ENCODE data around the gene GPC6. TPM values are rescaled to one million over a fixed set of nuclear protein-coding genes. Genes with fewer than 3 reads are reported as not detected.

The GPC6 gene
- total RNA-seq, 1 donor from 2014 or later, result not detected

DNA sequence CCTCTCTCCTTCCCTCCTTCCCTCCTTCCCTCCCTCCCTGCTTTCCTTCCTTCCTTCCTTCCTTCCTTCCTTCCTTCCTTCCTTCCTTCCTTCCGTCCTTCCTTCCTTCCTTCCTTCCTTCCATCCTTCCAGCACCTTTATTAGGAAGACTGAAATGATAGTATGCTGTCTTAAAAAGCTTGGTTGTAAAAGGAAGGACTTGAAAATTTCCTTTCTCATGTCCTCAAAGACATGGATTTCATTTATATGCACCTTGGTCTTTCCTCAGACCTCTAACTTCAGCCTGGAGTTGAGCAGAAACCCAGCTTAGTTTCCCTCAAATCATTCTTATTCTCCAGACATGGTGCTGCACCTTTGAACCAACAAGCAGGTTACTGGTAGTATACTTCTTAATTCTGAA lies 141.7 kb downstream of the GPC6 start:
- intact Hi-C loops (cut with micrococcal nuclease), result no loop called here

DNA sequence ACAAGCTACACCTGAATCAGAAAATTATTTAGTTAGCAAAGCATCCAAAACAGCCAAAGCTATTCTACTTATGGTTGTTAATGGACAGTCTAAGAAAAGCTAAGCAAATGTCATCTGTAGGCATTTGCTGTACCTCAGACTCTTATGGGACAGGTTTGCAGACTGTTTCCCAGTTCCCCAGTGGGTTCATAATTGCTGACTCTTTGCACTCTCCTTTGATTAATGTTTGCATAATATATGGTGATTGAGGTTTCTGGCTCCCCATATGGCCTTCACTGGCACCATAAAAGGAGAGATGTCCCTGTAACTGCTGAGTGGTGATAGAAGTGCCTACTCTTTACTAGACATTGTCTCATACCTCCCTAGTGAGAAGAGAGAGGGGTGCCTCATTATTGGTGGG lies 142.1 kb downstream of the GPC6 start:
- intact Hi-C loops (cut with micrococcal nuclease), result no loop called here

DNA sequence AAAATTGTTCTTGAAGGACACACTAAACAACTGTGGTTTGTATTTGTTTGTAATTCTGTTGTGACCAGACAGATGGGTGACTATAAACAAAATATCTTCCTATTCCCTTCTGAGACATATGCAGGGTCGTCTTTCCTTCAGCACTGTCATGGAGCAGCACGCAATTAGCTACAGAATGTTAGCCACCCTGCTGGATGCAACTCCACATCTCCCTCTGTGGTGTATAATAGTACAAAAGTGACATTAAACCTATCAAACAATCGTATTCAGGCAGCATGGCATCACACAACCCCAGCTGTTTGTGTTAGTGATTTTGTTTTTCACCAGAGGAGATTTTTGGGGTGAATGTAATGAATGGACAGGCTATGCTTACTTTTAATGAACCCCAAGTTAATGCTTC lies 146.2 kb downstream of the GPC6 start:
- intact Hi-C loops (cut with micrococcal nuclease), result no loop called here

DNA sequence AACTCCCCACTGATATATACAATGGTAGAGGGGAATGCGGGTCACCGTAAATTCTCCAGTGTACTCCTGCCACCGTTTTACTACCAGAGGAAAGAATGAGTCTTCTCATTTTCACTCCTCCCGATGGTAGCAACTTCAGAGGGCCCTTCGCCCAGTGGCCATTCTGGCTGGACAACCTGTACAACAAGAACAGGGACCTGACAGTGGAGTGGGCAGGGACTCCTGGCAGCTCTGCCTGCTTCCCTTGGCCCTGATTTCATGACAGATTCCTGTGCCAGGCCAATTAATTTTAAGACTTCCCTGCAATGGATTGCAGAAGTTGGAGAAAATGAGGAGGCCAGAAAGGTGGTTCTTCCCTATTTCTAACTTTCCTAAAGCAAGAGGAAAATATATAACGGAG lies 148.9 kb downstream of the GPC6 start:
- intact Hi-C loops (cut with micrococcal nuclease), result no loop called here

DNA sequence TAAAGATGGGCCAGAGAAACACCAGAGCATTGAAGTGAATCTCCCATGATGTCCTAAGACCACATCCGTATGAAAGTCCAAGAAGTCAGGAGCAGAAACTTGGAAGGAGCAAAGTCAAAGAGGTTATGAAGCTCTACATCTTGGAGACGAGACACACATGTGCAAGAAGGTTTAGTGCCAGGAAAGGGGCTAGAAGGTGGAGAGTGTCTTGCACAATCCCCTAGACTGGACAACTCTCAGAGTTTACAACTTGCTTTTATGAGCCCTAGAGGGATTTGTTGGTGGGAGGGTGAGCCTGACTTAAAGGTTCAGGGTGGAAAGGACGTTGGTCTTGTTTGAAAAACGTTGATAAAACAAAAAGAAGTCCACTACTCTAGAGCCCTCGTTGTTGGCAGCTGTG lies 150.6 kb downstream of the GPC6 start:
- intact Hi-C loops (cut with micrococcal nuclease), result no loop called here

DNA sequence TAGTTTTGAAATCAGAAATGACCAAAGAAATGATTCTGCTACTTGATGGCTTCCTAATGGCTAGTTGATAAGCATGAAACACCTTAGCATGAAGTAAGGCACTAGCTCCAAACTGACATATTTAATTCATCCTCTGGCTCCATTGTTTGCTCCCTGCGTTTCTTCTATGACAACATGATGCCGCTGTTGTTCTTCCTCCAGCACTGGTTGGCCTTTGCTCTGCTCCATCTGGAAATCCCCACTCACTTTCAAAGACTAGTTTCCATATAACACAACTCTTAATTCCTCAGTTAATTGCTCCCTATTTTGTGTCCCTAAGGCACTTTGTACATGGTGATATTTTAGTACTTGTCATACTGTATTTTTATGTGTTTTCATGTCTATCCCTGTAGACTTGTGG lies 151.6 kb downstream of the GPC6 start:
- intact Hi-C loops (cut with micrococcal nuclease), result no loop called here

DNA sequence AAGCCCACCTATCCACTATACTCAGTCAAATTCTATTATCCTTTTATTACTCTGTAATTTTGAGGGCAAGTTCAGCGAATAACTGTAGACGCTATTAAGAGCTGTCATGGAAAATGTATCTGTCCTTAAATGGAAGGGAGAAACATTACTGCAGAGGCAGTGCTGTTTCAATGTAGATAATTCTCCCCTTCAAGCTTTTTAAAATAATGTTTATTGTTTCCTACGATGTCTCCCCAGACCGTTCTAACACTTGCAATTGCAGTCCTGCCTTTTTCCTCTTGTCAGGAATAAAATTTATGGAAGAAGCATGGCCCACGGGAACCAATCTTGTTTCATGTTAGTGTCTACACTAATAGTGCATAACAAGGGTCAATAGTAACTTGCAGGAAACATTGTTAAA lies 159.5 kb downstream of the GPC6 start:
- intact Hi-C loops (cut with micrococcal nuclease), result no loop called here

DNA sequence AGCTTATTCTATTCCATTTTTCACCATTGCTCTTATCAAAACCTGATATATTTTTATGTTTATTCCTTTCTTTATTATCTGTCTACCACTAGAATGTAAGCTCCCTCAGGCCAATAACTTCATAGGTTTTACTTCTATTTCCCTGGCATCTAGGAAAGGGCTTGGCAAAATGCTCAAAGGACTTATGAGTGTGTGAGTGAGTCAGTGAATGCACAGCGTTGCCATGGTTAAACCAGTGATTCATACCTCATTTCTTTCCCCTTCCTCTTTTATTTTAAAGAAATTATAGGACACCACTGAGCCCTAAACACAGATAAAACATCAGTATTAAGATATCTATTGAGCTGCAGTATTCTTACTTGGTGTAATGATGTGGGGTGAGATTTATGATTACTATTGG lies 162.1 kb downstream of the GPC6 start:
- intact Hi-C loops (cut with micrococcal nuclease), result no loop called here

DNA sequence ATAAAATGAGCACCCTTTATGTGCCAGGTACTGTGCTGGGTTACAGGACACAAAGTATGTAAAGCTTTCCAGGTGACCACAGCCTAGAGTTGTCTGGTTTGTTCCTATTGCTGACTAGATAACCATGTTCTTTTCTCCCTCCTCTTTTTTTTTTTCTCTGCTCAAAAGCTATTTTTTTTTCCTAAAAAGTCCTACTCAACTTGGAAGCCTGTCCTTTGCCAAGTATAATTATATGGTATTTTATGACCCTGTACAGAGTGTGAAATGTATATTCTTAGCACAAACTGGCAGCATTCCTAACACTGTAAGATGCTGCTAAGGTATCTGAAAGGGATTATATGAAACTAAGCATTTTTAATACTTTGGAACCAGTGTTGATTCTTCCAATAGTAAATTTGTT lies 171.0 kb downstream of the GPC6 start:
- intact Hi-C loops (cut with micrococcal nuclease), result loop anchor here (10.0 kb wide), 1 partner anchor 967 kb away; no protein-coding TSS in a partner anchor

DNA sequence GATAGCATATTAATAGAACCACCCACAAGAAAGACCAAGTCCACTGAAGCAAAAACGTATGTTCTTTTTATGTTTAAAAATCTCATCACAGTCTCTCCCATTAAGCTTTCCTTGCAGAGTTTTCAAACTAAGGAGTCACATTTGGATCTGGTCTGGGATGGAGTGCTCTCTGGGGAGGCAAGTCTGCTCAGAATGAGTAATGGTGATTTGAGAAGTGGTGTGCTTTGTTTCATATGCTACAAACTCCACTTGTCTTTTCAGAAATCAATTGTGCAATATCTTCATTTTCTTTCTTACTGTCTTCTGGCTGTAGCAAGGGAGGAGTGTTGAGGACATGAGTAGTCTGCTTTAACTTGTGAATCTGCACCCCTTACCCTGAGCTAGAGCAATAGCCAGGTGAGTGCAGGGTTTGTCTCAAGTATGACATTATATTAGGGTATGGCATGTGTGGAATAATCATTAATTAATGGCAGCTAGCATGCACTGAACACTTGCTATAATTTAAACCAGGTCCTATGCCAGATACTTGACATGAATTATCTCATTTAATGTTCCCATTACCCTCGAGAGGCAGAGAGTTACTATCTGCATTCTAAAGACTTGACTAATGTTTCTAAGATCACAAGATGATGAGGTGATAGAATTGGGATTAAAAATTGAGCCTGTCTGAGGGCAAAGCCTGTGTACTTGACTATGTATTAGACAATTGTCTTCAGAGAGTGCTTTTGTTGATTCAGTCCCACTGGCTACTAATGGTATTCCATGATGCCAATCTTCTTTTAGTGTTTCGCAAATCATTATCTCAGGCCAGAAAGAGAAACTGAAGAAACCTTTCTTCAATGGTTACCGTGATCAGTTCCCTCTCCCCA lies 171.8 kb downstream of the GPC6 start:
- intact Hi-C loops (cut with micrococcal nuclease), result loop anchor here (10.0 kb wide), 1 partner anchor 966 kb away; no protein-coding TSS in a partner anchor

DNA sequence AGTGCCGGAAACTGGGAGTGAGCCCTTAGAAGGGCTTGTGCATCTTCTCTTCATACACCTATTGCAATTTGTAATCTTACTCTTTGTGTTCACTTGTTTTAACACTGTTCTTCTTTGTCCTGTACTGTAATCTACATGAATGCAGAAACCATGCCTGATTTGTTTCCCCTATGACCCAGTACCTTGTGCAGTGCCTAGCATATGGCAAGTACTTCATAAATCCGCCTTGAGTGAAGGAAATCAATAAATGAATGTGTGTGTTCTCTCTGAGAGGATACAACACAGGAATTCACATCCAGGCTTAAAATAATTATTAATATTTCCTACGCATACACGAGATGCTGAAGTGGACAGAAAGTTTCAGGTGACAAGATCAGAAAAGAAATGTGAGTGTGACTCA lies 172.6 kb downstream of the GPC6 start:
- intact Hi-C loops (cut with micrococcal nuclease), result loop anchor here (10.0 kb wide), 1 partner anchor 966 kb away; no protein-coding TSS in a partner anchor

DNA sequence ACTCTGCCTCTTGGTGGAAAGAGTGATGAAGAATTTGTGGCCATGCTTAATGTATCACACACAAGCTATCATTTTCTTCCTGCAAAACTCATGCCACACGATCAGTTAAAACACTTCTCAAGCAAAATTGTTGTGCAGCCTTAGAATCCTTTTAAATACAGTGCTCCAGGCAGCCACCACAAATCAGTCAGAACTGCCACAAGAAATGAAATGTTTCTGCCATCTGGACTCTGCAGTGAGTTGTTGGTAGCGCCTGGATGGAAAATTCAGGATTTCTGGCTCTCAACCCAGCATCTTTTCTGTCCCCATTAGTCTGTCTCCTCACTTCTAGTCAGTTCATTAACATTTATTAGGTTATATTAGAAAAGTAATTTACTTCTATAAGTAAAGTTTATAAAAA lies 179.5 kb downstream of the GPC6 start:
- intact Hi-C loops (cut with micrococcal nuclease), result no loop called here

DNA sequence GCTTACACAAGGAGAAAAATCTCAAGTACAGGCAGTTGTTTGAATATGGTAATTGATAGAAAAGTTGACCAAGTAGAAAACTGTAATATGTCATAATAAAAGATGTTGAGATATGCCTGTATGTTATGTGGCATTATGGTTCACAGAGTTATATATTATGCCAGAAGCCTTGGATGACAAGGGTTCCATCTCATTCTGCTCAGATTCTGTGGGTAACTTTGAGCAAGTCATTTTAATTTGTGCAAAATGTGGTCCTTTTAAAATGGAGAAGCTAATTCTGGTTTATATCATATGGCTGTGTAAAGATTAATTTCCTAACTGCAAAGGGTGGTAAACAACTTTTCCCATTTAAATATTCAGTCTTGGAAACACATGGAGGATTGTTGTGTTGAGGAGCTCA lies 180.9 kb downstream of the GPC6 start:
- intact Hi-C loops (cut with micrococcal nuclease), result no loop called here

DNA sequence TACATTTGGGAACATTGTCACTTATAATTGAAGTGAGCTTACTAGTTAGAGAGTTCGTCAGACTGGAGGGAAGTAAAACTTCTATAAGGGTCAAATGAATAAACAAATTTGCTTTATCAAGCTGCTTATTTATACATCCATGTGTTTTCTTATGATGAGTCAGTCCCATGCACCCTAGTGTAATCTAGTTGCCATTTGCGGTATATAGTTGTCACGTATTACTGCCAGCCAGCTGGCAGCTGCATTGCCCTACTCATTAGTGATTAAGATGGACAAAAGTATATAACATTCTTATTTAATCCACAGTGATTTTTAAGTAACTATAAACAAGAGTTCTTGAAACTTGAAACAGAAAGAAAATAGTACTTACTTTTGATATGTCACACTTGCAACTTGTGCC lies 182.4 kb downstream of the GPC6 start:
- intact Hi-C loops (cut with micrococcal nuclease), result no loop called here

DNA sequence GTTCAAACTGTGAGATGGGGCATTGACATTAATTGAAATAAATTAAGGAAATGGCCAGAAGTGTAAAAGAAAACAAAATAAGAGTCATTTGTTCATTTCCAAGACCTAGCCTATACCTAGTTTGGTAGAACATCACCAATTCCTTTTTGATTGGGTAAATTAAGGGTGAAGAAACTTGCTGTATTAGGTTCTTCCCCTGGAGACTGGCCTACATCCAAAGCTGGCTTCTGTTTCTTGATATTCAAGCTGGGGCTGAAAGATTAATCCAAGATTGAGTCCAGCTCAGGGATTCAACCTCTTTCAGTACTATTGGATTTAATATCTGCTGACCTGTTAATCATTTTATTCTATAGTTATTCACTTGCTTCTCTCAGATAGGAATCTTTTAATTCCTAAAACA lies 183.2 kb downstream of the GPC6 start:
- intact Hi-C loops (cut with micrococcal nuclease), result no loop called here

DNA sequence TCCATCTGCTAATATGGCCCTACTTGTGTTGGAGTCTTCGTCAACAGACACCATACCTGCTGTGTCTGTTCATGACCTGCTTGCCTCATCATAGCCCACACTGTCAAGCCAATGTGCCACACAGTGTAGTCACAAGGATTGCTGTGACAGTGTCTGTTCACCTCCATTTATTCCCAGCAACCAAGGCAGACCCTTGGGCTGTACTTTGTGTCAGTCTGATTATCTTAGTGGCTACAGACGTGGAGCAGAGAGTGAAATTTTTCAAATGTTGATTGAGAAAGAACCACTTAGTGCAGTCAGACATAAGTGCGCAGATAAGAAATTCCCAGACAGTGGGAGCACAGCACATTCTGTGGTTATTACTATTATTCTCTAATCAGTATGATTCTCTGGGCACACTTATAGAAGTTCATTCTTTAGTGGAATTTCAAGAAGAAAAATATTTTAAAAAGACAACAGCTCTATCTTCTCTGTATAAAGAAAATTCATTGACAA lies 184.6 kb downstream of the GPC6 start:
- intact Hi-C loops (cut with micrococcal nuclease), result no loop called here

DNA sequence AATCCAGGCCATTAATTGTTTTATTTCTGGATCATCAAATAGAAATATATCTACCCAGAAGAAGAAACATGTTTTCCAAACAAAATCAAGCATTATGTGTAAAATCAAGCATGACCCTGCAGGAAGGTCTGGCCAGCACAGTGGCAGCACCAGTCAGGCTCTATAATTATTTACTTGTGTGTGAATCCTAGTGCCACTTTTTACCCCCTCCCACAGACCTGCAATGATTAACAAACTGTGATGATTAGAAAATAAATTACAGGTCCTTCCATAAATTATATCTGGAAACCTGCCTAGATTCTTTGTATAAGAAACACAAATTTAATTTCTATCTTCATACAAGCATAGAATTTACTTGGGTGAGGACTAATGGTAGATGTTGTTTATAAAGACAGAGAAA lies 186.1 kb downstream of the GPC6 start:
- intact Hi-C loops (cut with micrococcal nuclease), result no loop called here

DNA sequence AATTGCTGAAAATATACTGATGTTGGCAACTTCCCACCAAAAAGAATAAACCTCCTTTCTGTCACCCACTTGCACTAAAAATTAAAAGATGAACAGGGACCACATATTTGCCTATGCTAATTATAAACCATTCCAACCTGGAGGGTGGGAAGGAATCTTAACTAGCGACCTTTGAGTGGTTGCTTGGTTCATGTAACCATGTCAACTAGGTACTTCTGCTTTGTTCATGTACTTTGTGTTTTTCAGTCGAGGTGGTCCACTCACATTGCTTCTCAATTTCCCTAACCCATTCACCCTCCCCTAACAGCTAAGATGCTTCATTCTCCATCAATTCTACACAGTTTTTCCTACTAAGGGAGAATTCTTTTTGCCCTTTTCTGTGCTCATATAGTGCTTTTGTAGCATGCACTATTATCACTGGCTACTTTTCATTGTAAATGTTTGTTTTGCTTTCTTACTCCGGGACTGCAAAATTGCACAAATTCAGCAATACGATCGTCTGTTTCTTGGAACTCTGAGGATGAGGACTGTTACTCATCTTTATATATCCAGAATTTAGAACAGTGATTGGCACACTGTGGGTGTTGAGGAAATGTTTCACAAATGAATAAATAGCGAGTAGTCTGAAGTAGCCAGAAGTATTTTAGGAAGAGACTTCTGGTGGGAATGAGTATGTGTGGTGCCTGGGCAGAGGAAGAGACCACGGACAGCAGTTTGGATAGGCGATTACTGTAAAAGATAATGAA lies 187.5 kb downstream of the GPC6 start:
- intact Hi-C loops (cut with micrococcal nuclease), result no loop called here

DNA sequence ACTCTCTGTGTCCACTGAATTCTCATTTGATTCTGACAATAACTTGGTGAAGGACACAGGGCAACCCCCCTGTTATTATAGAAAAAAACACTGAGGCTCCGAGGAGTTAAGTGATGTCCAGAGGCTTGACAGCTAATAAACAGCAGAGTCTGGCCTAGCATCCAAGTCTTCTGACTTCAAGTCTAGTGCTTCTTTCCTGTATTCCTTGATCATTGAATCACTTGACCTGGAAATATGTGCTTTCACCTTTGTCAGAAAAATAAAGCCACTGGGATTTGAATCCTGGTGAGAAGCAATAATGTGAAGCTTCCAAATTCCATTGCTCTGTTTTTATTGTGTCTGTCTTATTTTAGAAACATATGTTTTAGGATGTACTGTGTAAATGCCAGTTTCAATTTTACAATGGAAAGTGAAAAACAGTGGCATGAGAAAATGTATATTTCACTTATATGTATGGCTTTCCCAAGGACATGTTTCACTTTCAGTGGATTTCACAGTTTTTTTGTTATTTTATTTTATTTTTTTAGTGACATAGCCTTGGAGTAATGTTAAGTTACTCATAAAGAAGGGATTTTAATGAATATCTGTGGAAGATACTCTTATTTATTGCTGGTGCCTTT lies 190.2 kb downstream of the GPC6 start:
- intact Hi-C loops (cut with micrococcal nuclease), result no loop called here

DNA sequence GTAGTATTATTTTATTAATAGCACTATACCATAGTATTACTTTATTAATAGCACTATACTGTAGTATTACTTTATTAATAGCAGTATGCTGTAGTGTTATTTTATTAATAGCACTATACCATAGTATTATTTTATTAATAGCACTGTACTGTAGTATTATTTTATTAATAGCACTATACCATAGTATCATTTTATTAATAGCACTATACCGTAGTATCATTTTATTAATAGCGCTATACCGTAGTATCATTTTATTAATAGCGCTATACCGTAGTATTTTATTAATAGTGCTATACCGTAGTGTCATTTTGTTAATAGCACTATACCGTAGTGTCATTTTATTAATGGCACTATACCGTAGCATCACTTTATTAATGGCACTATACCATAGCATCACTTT lies 191.8 kb downstream of the GPC6 start:
- intact Hi-C loops (cut with micrococcal nuclease), result no loop called here

DNA sequence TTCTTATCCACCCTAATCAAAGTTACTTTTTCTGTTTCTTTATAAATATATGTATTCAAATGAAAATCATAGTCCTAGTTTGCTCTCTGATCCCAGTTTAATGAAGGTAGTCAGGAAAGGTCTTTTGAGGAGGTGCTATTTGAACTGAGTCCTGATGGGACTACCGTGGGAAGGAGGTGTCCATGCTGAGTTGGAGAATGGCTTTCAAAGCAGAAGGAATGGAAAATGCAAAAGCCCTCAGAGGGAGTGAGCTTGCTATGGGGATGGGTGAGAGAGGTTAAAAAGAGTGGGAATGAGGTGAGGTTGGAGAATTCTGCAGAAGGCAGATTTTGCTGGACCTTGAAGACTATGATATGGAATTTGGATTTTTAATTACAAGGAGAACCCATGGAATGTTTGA lies 193.6 kb downstream of the GPC6 start:
- intact Hi-C loops (cut with micrococcal nuclease), result no loop called here

DNA sequence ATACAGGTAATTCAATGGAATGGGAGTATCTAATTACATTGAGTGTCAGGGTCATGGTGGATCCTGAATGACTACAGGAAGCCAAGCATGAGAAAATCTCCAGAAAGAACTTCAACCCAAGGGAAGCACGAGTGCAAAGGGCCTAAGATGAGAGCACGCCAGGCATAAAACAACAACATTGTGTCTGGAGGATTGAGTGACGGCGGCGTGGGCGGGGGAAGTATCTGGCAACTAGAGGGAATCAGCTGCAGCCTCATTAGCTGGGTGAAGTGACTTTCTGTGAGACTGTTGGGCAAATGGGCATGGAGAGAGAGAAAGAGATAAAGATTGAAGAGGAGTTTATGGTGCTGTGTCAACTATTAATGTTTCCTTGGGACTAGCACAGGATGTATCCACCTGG lies 194.3 kb downstream of the GPC6 start:
- intact Hi-C loops (cut with micrococcal nuclease), result no loop called here
